Parathyroid adenoma (tissue), 2 donors: ENCODE data around the gene ANKRD17.

Experiments used
- H2AFZ ChIP-seq: fragments of 300-600 bp; sonication (generic); one replicate; pipeline ENCODE4 v1.7.0; 2017; ENCODE audit warnings: antibody characterized with exemption, mild to moderate bottlenecking
- H3K27ac ChIP-seq: fragments of 300-600 bp; sonication (generic); one replicate; pipeline ENCODE4 v1.7.0; 2017
- H3K27me3 ChIP-seq: fragments of 300-600 bp; sonication (generic); one replicate; pipeline ENCODE4 v1.7.0; 2017; ENCODE audit warnings: low read length; ENCODE audit not compliant: control insufficient read depth, insufficient read depth
- H3K36me3 ChIP-seq: fragments of 300-600 bp; sonication (generic); one replicate; pipeline ENCODE4 v1.7.0; 2017; ENCODE audit warnings: low read length; ENCODE audit not compliant: control insufficient read depth, insufficient read depth
- H3K4me1 ChIP-seq: fragments of 300-600 bp; sonication (generic); one replicate; pipeline ENCODE4 v1.7.0; 2017; ENCODE audit warnings: control low read depth
- H3K4me2 ChIP-seq: fragments of 300-600 bp; sonication (generic); one replicate; pipeline ENCODE4 v1.7.0; 2017; ENCODE audit warnings: low read length
- H3K4me3 ChIP-seq: fragments of 300-600 bp; sonication (generic); one replicate; pipeline ENCODE4 v1.7.0; 2017; ENCODE audit warnings: low read depth, low read length
- H3K79me2 ChIP-seq: fragments of 300-600 bp; sonication (generic); one replicate; pipeline ENCODE4 v1.7.0; 2017; ENCODE audit warnings: control low read depth
- H3K9ac ChIP-seq: fragments of 300-600 bp; sonication (generic); one replicate; pipeline ENCODE4 v1.7.0; 2017; ENCODE audit warnings: mild to moderate bottlenecking
- H3K9me3 ChIP-seq: fragments of 300-600 bp; sonication (generic); one replicate; pipeline ENCODE4 v1.7.0; 2017; ENCODE audit warnings: low read length; ENCODE audit not compliant: control insufficient read depth
- CTCF ChIP-seq: fragments of 300-600 bp; sonication (generic); IDR thresholded peaks from one replicate; pipeline ENCODE4 v1.7.0; 2017; ENCODE audit warnings: antibody characterized with exemption, mild to moderate bottlenecking
- donor health status: primary hyperparathyroidism.

ANKRD17 gene

DNA sequence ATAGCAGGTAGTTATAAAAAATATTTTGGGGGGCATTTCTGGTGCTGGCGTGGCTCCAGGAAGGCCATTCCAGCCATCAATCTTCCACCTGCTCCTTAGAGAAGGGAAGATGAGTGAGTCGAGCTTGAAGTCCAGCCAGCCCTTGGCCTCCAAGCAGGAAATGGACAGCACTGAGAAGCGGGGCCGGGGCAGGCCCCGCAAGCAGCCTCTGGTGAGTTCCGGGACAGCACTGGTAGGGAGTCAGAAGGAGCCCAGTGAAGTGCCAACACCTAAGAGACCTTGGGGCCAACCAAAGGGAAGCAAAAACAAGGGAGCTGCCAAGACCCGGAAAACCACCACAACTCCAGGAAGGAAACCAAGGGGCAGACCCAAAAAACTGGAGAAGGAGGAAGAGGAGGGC lies 159.9 kb downstream of the ANKRD17 start:
- H3K4me3 ChIP-seq, result no peak overlapping the region
- H3K27ac ChIP-seq, result no peak overlapping the region
- no peaks in the 10 kb centered on the region for H3K36me3 ChIP-seq
- no peak overlapping the region for H3K9ac ChIP-seq
- H3K9me3 ChIP-seq, result no peaks in the 10 kb centered on the region
- H3K27me3 ChIP-seq, result no peaks in the 10 kb centered on the region
- no peaks in the 10 kb centered on the region for H3K79me2 ChIP-seq
- no peak overlapping the region for H2AFZ ChIP-seq
- TF ChIP-seq CTCF, result no peak
- H3K4me1 ChIP-seq, result no peaks in the 10 kb centered on the region
- H3K4me2 ChIP-seq, result no peak overlapping the region

- Histone ChIP-seq H3K9me3 (no peaks in the 10 kb centered on the region), H3K79me2 (no peaks in the 10 kb centered on the region), H3K4me2 (no peak overlapping the region), H3K9ac (no peak overlapping the region), H3K4me3 (no peak overlapping the region), H2AFZ (no peak overlapping the region), H3K27me3 (no peaks in the 10 kb centered on the region), H3K36me3 (no peaks in the 10 kb centered on the region), H3K27ac (no peak overlapping the region), H3K4me1 (no peaks in the 10 kb centered on the region)
- TF ChIP-seq CTCF, result no peak
These were observed 160.6 kb downstream of the ANKRD17 start for GRCh38 chr4:73098016-73098415.

DNA sequence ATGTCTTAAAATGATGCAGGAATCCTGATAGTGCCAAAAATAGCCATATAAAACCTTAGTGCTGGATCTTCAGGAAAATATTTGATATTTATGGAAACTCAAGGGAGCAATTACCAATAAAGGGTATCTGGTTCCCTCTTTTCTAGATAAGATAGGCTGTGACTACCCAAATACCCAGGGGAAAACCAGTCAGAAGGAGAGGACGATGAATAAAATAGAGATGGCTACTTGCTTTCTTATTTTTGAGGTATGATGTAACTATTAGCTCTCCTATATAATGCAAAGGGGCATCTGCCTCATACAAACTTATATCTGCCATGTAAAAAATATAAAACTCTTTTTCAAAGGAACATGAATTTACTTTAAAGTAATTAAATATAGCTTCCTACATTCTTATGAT lies 165.7 kb downstream of the ANKRD17 start:
- Histone ChIP-seq H3K4me2 (no peak overlapping the region), H3K36me3 (no peaks in the 10 kb centered on the region), H3K4me3 (no peak overlapping the region), H2AFZ (no peak overlapping the region), H3K79me2 (no peaks in the 10 kb centered on the region), H3K27ac (no peak overlapping the region), H3K27me3 (no peaks in the 10 kb centered on the region), H3K9me3 (no peaks in the 10 kb centered on the region), H3K4me1 (no peaks in the 10 kb centered on the region), H3K9ac (no peak overlapping the region)
- TF ChIP-seq CTCF, result no peak

DNA sequence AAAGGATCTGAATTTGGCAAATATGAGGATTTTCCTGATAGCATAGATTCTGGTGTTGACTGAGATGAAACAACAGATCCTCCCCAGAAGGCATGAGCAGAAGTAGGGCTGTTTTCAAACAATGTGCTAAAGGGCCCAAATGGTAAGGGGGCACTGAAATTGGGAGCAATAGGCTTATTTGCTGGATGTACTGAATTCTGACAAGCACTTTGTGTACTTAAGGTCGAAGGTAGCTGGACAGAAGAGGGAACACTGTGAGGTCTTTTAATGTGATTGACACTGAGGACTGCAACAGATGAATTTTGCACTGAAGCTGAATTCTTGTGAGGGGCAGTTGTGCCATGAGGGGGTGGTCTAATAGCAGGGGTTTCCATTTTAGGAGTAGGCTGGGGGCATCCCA lies 167.9 kb downstream of the ANKRD17 start:
- H3K4me2 ChIP-seq, result no peak overlapping the region
- H3K36me3 ChIP-seq, result no peaks in the 10 kb centered on the region
- H3K27ac ChIP-seq, result no peak overlapping the region
- no peak overlapping the region for H3K9ac ChIP-seq
- H3K9me3 ChIP-seq, result no peaks in the 10 kb centered on the region
- H2AFZ ChIP-seq, result no peak overlapping the region
- TF ChIP-seq CTCF, result no peak
- H3K79me2 ChIP-seq, result peaks cover 3% of the 10 kb centered on the region
- H3K4me1 ChIP-seq, result no peaks in the 10 kb centered on the region
- H3K27me3 ChIP-seq, result no peaks in the 10 kb centered on the region
- no peak overlapping the region for H3K4me3 ChIP-seq

GRCh38 chr4:73087871-73088270 lies 170.7 kb downstream of the ANKRD17 start:
- H3K4me2 ChIP-seq, result no peak overlapping the region
- no peak overlapping the region for H3K4me3 ChIP-seq
- H3K27me3 ChIP-seq, result no peaks in the 10 kb centered on the region
- no peaks in the 10 kb centered on the region for H3K4me1 ChIP-seq
- peaks cover 3% of the 10 kb centered on the region for H3K79me2 ChIP-seq
- no peak overlapping the region for H3K9ac ChIP-seq
- no peaks in the 10 kb centered on the region for H3K9me3 ChIP-seq
- no peak overlapping the region for H2AFZ ChIP-seq
- no peaks in the 10 kb centered on the region for H3K36me3 ChIP-seq
- TF ChIP-seq CTCF, result no peak
- no peak overlapping the region for H3K27ac ChIP-seq
